ENCODE data around the gene ERBB4.

Gene ERBB4

DNA sequence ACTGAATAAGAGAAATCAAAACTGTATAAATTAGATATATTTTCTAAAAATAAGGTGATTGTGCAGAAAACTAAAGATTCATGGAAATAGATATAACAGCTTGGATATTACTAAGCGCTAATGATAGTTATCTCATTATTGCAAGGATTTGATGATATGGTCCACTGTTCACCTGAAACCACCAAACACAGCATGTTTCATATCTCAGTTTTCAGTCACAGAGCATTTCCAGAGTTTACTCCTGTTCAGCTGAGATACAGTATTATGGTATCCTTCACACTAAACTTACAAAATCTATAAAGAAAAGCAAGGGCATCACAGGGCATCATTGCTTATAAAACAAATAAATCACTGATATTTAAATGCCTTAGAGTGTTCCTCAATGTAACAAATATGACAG is 591.6 kb downstream of the ERBB4 start:
- TF ChIP-seq, protein P1, sequence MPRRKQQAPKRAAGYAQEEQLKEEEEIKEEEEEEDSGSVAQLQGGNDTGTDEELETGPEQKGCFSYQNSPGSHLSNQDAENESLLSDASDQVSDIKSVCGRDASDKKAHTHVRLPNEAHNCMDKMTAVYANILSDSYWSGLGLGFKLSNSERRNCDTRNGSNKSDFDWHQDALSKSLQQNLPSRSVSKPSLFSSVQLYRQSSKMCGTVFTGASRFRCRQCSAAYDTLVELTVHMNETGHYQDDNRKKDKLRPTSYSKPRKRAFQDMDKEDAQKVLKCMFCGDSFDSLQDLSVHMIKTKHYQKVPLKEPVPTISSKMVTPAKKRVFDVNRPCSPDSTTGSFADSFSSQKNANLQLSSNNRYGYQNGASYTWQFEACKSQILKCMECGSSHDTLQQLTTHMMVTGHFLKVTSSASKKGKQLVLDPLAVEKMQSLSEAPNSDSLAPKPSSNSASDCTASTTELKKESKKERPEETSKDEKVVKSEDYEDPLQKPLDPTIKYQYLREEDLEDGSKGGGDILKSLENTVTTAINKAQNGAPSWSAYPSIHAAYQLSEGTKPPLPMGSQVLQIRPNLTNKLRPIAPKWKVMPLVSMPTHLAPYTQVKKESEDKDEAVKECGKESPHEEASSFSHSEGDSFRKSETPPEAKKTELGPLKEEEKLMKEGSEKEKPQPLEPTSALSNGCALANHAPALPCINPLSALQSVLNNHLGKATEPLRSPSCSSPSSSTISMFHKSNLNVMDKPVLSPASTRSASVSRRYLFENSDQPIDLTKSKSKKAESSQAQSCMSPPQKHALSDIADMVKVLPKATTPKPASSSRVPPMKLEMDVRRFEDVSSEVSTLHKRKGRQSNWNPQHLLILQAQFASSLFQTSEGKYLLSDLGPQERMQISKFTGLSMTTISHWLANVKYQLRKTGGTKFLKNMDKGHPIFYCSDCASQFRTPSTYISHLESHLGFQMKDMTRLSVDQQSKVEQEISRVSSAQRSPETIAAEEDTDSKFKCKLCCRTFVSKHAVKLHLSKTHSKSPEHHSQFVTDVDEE (CRISPR knock-in tag; IDR thresholded peaks at IDR 0.05): no peak
- TF ChIP-seq TCF4 (CRISPR knock-in tag; IDR thresholded peaks at IDR 0.05; ENCODE audit: borderline replicate concordance) (no peak), CSDC2 (CRISPR knock-in tag; IDR thresholded peaks at IDR 0.05) (no peak), ZFP3 (CRISPR knock-in tag; IDR thresholded peaks at IDR 0.05) (no peak), ZNF565 (CRISPR knock-in tag; conservative IDR thresholded peaks at IDR 0.05; ENCODE audit: low read depth) (no peak), GLIS3 (CRISPR knock-in tag; IDR thresholded peaks at IDR 0.05) (no peak), CREB5 (CRISPR knock-in tag; IDR thresholded peaks at IDR 0.05; ENCODE audit: low read depth) (no peak), PATZ1 (CRISPR knock-in tag; IDR thresholded peaks at IDR 0.05; ENCODE audit: borderline replicate concordance) (no peak), SNAI2 (CRISPR knock-in tag; IDR thresholded peaks at IDR 0.05) (no peak), ISL1 (CRISPR knock-in tag; IDR thresholded peaks at IDR 0.05) (no peak), TOX (CRISPR knock-in tag; IDR thresholded peaks at IDR 0.05; ENCODE audit: borderline replicate concordance) (no peak), CSRNP3 (CRISPR knock-in tag; IDR thresholded peaks at IDR 0.05) (no peak), BACH2 (CRISPR knock-in tag; IDR thresholded peaks at IDR 0.05; ENCODE audit: borderline replicate concordance) (no peak), ZNF8 (CRISPR knock-in tag; IDR thresholded peaks at IDR 0.05) (no peak), ARNTL (CRISPR knock-in tag; IDR thresholded peaks at IDR 0.05; ENCODE audit: borderline replicate concordance, low read depth) (no peak), ZFP30 (CRISPR knock-in tag; IDR thresholded peaks at IDR 0.05) (no peak), POU6F1 (CRISPR knock-in tag; IDR thresholded peaks at IDR 0.05; ENCODE audit: borderline replicate concordance, low read depth) (no peak), ESRRG (CRISPR knock-in tag; IDR thresholded peaks at IDR 0.05) (no peak), PPARA (CRISPR knock-in tag; IDR thresholded peaks at IDR 0.05; ENCODE audit: borderline replicate concordance) (no peak), RARB (CRISPR knock-in tag; IDR thresholded peaks at IDR 0.05) (no peak)
- ATAC-seq: no peak

GRCh38 chr2:211944572-211944971 is 594.0 kb downstream of the ERBB4 start:
- TF ChIP-seq ZC3H10 (CRISPR knock-in tag; IDR thresholded peaks at IDR 0.05) (no peak), POU6F1 (CRISPR knock-in tag; IDR thresholded peaks at IDR 0.05; ENCODE audit: borderline replicate concordance, low read depth) (no peak), OSR1 (CRISPR knock-in tag; IDR thresholded peaks at IDR 0.05) (no peak)
- no peak for ATAC-seq

Measured in SK-N-SH treated with all-trans-retinoic acid at 6 μM for 48 hours (cell line).